GM21381 (cell line): ENCODE data around the gene ARMC10.
"Not testable (repeated sequence)": the region's sequence is repeated elsewhere in the genome, so short reads cannot be mapped to it uniquely, and the experiment has no call there.

Experiments used
- ATAC-seq: cut with Tn5 transposase; IDR thresholded peaks from one replicate; pipeline ENCODE4 v1.9.1; 2021; ENCODE audit warnings: mild to moderate bottlenecking, moderate library complexity; ENCODE audit not compliant: unreplicated experiment

Gene ARMC10

GRCh38 chr7:103077318-103077717 is 2.4 kb downstream of the ARMC10 start:
- no peak for ATAC-seq

- not testable (repeated sequence) for ATAC-seq
Observed at GRCh38 chr7:103078226-103078625, 3.3 kb downstream of the ARMC10 start.

- no peak for ATAC-seq
Observed at GRCh38 chr7:103079836-103080235, 4.9 kb downstream of the ARMC10 start.

DNA sequence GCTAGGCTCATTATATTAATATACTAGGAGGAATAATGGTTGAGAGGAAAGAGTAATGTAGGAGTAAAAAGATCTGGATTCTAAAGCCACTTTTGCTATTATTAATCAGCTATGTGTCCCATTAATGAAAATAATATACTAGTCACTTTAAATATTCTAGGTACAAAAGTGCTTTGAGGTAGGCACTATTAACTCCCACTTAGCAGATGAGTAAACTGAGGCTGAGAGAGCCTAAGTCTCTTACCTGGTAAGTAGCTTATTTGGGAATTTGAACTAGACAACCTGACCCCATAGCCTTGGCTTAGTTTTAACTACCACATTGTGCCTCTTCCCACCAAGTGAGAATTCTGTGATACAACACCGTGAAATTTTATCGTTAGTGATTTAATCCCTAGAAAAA is 6.0 kb downstream of the ARMC10 start:
- ATAC-seq = no peak

DNA sequence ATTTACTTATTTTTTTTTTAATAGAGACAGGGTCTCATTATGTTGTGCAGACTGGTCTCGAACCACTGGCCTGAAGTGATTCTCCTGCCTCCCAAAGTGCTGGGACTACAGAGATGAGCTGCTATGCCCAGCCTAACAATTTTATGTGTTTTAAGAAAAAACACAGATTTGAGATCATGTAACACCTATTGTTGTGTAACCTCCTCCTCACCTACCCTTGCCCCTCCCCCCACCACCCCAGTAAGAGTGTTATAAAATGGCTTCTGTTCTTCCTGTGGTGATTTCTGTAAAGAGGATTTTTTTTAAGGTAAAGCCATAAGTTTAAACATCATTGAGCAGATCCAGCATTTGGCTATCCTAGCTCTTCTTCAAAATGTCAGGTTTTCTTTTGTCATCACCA is 7.6 kb downstream of the ARMC10 start:
- ATAC-seq = no peak

- no peak for ATAC-seq
Observed at GRCh38 chr7:103083210-103083609, 8.3 kb downstream of the ARMC10 start.

DNA sequence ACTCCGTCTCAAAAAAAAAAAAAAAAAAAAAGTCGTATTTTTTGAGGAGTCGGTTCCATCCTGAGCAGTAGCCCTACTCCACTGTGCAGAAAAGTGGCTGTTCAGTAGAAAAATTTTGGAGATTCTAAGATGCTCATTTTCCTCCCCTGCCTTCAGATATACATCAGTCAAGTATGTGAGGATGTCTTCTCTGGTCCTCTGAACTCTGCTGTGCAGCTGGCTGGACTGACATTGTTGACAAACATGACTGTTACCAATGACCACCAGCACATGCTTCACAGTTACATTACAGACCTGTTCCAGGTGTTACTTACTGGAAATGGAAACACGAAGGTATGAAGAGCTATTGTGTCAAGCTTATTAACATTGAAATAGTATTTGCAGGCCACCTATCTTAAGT is 17.4 kb downstream of the ARMC10 start:
- ATAC-seq = not testable (repeated sequence)

GRCh38 chr7:103093429-103093828 is 18.5 kb downstream of the ARMC10 start:
- ATAC-seq = no peak

DNA sequence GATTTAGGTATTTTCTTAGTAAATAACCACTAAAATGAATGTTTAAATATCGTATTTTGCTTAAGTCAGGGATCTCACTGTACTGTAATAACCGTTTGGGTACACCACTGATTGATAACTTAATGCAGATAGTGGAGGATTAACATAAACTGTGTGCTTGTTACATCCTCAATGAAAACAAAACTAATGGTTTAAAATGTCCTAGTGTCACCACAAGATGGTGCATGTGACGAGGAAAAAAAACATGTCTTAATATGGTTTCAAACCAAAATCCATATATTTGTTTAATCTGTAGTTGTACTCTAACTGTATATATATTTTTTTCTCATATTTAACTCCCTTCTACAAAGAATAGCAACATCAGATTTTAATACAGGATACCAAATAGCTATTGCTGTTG is 19.2 kb downstream of the ARMC10 start:
- ATAC-seq = no peak

- ATAC-seq = not testable (repeated sequence)
Observed at GRCh38 chr7:103095558-103095957, 20.6 kb downstream of the ARMC10 start.

GRCh38 chr7:103097041-103097440 is 22.1 kb downstream of the ARMC10 start:
- no peak for ATAC-seq

DNA sequence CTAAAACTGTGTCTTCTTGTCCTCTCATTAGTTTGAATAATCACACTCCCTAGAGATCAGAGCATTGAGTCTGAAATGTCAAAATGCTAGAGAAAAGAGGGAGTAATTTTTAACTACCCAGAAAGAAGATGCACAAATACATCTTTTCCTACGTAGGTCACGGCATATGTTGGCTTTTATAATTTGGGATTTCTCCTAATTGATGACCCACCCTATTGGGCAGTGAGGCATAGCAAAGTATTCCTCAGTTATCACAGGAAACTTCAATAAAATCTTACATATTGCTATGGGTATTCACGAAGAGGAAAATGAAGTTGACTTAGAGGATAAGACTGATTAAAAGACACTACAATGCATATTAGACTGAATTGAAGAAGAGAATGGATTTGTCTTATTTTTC is 25.4 kb downstream of the ARMC10 start:
- ATAC-seq = no peak

DNA sequence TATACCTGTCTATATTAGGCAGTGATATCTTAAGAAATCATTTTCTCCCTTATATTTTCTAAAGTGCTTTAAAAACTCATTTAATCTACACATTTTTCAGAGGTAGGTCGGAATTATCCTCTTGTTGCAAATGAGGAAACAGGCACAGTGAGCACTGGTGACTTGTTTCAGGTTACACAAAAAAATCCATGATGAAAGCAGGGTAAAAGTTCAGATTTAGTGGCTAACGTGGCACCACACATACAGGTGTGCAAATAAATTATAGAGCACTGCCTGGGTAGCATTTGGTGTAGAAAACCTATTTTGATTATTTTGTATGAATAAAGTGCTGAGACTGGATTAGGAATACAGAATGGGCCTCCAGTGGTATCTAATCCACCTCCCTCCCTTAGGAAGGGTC is 26.6 kb downstream of the ARMC10 start:
- ATAC-seq = no peak

GRCh38 chr7:103106005-103106702 is 31.2 kb downstream of the ARMC10 start:
- ATAC-seq = no peak

DNA sequence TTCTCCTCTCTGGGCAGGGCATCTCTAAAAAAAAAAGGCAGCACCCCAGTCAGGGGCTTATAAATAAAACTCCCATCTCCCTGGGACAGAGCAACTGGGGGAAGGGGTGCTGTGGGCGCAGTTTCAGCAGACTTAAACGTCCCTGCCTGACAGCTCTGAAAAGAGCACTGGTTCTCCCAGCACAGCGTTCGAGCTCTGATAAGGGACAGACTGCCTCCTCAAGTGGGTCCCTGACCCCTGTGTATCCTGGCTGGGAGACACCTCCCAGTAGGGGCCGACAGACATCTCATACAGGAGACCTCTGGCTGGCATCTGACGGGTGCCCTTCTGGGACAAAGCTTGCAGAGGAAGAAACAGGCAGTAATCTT is 31.7 kb downstream of the ARMC10 start:
- ATAC-seq = not testable (repeated sequence)

GRCh38 chr7:103113164-103113563 is 38.2 kb downstream of the ARMC10 start:
- ATAC-seq = no peak

DNA sequence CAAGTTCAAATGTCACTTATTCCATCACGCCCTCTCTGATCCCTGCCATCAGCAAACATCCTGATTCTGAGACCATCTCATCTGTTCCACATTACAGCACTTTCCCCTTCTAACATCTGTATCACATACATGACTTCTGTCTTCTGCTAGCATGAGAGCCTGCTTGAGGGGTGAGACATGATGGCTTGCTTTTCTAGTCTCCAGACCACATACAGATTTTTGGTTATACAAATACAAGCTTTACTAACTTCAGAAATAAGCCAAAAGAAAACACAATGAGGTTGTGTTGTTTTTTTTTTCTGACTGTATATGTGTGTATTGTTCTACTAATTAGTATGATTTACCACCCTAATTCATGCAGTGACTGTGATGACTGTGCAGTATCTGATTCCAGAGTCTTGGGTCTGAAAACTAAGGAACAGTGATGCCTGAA is 39.7 kb downstream of the ARMC10 start:
- ATAC-seq = no peak

GRCh38 chr7:103115771-103116170 is 40.8 kb downstream of the ARMC10 start:
- ATAC-seq = no peak

DNA sequence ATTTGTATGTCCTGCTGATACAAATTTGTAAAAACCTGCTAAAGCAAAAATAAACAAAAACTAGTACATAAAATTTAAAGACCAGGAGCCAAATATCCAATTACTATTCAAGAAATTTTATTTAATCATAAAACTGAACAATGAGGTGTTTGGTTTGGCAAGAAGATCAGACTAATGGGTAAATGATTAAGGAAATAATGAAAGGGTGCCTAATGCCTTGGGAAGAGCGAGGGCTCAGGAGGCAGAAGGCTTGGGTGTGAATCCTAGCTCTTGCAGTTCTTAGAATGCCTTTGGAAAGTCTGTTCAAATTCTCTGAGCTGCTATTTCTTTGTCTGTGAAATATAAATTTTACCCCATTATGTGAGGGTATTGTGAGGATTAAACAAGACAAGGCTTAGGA is 41.6 kb downstream of the ARMC10 start:
- no peak for ATAC-seq

- no peak for ATAC-seq
Observed at GRCh38 chr7:103116991-103117390, 42.1 kb downstream of the ARMC10 start.

DNA sequence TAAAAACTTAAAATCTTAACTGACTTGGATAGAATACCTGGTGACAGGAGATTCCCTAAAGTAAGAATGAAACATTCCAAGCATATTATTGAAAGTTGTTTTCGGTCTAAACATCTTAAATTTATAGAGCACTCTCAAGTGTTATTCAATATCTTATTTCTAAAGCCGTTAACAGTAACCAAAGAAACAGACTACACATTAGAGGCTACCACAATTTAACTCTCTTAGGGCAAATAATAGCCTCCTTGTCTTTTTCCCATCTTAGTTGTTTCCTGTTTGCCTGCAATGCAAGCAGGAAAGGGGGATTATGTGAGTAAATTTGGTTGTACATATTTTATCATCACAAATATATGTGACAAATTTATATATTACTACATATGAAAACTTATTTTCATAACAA is 42.5 kb downstream of the ARMC10 start:
- ATAC-seq = no peak

DNA sequence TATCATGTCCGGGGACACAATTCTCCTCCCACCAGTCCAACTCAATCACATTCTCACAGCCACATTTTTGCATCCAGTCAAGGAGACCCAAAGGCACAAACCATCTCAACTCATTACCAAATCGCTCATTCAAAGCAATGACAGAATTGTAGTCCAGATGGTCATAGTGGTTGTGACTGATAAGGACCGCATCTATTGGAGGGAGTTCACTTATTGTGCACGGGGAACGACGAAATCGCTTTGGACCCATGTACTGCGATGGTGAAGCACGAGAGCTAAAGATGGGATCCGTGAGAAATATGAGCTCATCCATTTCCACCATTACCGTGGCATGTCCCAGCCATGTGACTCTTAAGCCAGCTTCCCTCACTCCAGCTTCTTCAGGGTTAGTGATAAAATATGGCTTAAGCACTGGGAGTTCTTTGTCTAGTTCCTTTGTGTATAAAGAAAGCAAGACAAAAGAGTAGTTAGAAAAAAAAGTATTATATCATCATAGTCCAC is 44.9 kb downstream of the ARMC10 start:
- ATAC-seq = no peak

DNA sequence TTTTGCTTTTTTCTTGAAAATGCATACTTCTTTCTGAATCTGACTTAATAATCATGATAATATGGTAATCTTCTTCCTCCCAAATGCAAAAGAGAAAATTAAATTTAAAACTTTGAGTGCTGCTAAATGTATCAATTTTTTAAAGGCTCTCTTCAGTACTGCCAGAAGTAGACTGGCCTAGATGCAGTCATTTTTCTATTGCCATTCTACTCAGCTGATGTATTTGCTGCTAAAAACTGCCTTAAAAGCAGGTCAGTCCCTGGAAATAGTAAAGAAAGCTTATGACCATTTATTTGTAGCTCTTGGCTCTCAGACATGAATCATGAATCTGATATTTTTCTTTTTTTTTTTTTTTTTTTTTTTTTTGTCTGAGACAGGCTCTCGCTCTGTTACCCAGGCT is 45.4 kb downstream of the ARMC10 start:
- no peak for ATAC-seq
